Thyroid gland (tissue), 4 donors: ENCODE data around the gene MEN1.
A peak's percentile ranks its signal among the peaks of the same experiment; 100 is the strongest.

Experiments used
- CTCF ChIP-seq, 6 experiments: fragments of 200-600 bp in 3 of 6; fragments of 450-650 bp in 3 of 6; sonication (generic) in 3 of 6; IDR thresholded peaks; one replicate each; pipeline ENCODE4 v1.5.1; 2016 to 2019; ENCODE audit warnings: antibody characterized with exemption in 6 of 6, mild to moderate bottlenecking in 2 of 6, inconsistent platforms in 1 of 6, moderate library complexity in 1 of 6
- POLR2A ChIP-seq, 2 donors: fragments of 450-650 bp; IDR thresholded peaks; one replicate each; pipeline ENCODE4 v1.6.1; 2017; ENCODE audit warnings: antibody characterized with exemption in 2 of 2, mild to moderate bottlenecking in 2 of 2, moderate library complexity in 1 of 2

- no peak for TF ChIP-seq CTCF (IDR thresholded peaks at IDR 0.05)
- TF ChIP-seq POLR2A (IDR thresholded peaks at IDR 0.05) = peak; percentile 12 to 26
Measured at GRCh38 chr11:64777449-64778222, 32.7 kb downstream of the MEN1 start.
